Testis (tissue), 3 donors: ENCODE data around the gene RAPGEF5. TPM values are rescaled to one million over a fixed set of nuclear protein-coding genes. Genes with fewer than 3 reads are reported as not detected.

Experiments used
- DNase-seq: peaks from one replicate; pipeline ENCODE4 v3.0.0-alpha.2; 2019
- H3K27ac ChIP-seq, 2 donors: fragments of 200-600 bp; sonication (generic); one replicate each; pipeline ENCODE4 v1.5.1; 2019
- H3K27me3 ChIP-seq: fragments of 200-600 bp; sonication (generic); one replicate; pipeline ENCODE4 v1.5.1; 2019
- H3K36me3 ChIP-seq: fragments of 200-600 bp; sonication (generic); one replicate; pipeline ENCODE4 v1.5.1; 2017; ENCODE audit warnings: low read depth; ENCODE audit errors: missing control alignments
- H3K4me1 ChIP-seq: fragments of 200-600 bp; sonication (generic); one replicate; pipeline ENCODE4 v1.5.1; 2019
- H3K4me3 ChIP-seq, 2 donors: fragments of 200-600 bp; sonication (generic); one replicate each; pipeline ENCODE4 v1.5.1; 2017 to 2019
- H3K9me3 ChIP-seq: fragments of 200-600 bp; sonication (generic); one replicate; pipeline ENCODE4 v1.5.1; 2017
- CTCF ChIP-seq, 3 experiments: fragments of 450-650 bp in 2 of 3; fragments of 200-600 bp in 1 of 3; sonication (generic) in 1 of 3; IDR thresholded peaks; one replicate each; pipeline ENCODE4 v1.5.1; 2016 to 2019; ENCODE audit warnings: antibody characterized with exemption in 3 of 3, mild to moderate bottlenecking in 2 of 3, moderate library complexity in 1 of 3
- POLR2A ChIP-seq: fragments of 450-650 bp; IDR thresholded peaks from one replicate; pipeline ENCODE4 v1.6.1; 2017; ENCODE audit warnings: antibody characterized with exemption, mild to moderate bottlenecking, moderate library complexity
- WGBS, 2 donors: methylation state at CpG; one replicate each; pipeline ENCODE4 v1.1.5; 2018; 5-methylcytosine and 5-hydroxymethylcytosine counted together
- intact Hi-C: fragments of 100-400 bp; cut with DNase I; formaldehyde crosslinking; loops from one replicate; pipeline ENCODE4 v1.15.1; 2023; ENCODE audit warnings: low total_unique reads
- polyA plus RNA-seq: library from polyadenylated mRNA; stranded (reverse); fragments of 350-450 nt; fragmentation: Illumina TruSeq; extraction: RNeasy Lipid Tissue Mini Kit (QIAGEN cat#74804); gene quantifications from one replicate; pipeline ENCODE4 v1.2.3, GENCODE V29; 2014; ENCODE audit warnings: low read depth, low replicate concordance; ENCODE audit not compliant: insufficient read depth
- total RNA-seq, 2 donors: library from RNA; depleted of rRNA; stranded (reverse); fragments of >200 nt; gene quantifications; one replicate each; pipeline ENCODE4 v1.2.3, GENCODE V29; 2016

The RAPGEF5 gene
- total and polyA plus RNA-seq, 3 donors from 2014 or later: 16.8 to 67.5 (median 63.8) TPM

- intact Hi-C loops: no loop called here
- TF ChIP-seq CTCF (IDR thresholded peaks at IDR 0.05): no peak
- TF ChIP-seq POLR2A: no peak
- Histone ChIP-seq H3K4me3 (no peak overlapping the region), H3K36me3 (no peaks in the 10 kb centered on the region), H3K4me1 (no peaks in the 10 kb centered on the region), H3K27ac (no peak overlapping the region), H3K9me3 (no peaks in the 10 kb centered on the region), H3K27me3 (no peaks in the 10 kb centered on the region)
- 46 to 49% methylated on average over 2 of the region's 2 CpGs for WGBS, 2 donors
- no peak for DNase-seq
Observed at GRCh38 chr7:22159341-22159740, 197.6 kb downstream of the RAPGEF5 start.

GRCh38 chr7:22157552-22157951, 199.4 kb downstream of the RAPGEF5 start:
- Histone ChIP-seq H3K9me3 (no peaks in the 10 kb centered on the region), H3K36me3 (no peaks in the 10 kb centered on the region), H3K27ac (no peak overlapping the region), H3K27me3 (no peaks in the 10 kb centered on the region), H3K4me1 (no peaks in the 10 kb centered on the region), H3K4me3 (no peak overlapping the region)
- no peak for DNase-seq
- WGBS, 2 donors: 93 to 96% methylated on average over 9 of the region's 9 CpGs
- intact Hi-C loops: no loop called here
- no peak for TF ChIP-seq POLR2A

GRCh38 chr7:22156205-22156604, 200.7 kb downstream of the RAPGEF5 start:
- intact Hi-C loops: no loop called here
- no peak overlapping the region for H3K27ac ChIP-seq
- H3K9me3 ChIP-seq: no peaks in the 10 kb centered on the region
- H3K4me1 ChIP-seq: no peaks in the 10 kb centered on the region
- no peak overlapping the region for H3K4me3 ChIP-seq
- no peaks in the 10 kb centered on the region for H3K27me3 ChIP-seq
- no peak for TF ChIP-seq POLR2A
- TF ChIP-seq CTCF (IDR thresholded peaks at IDR 0.05): no peak
- DNase-seq: no peak
- no peaks in the 10 kb centered on the region for H3K36me3 ChIP-seq
- 76 to 79% methylated on average over 4 of the region's 4 CpGs for WGBS, 2 donors

- intact Hi-C loops: no loop called here
- H3K4me1 ChIP-seq: no peaks in the 10 kb centered on the region
- TF ChIP-seq POLR2A (no peak), CTCF (IDR thresholded peaks at IDR 0.05) (no peak)
- H3K27ac ChIP-seq: no peak overlapping the region
- H3K4me3 ChIP-seq: no peak overlapping the region
- no peaks in the 10 kb centered on the region for H3K36me3 ChIP-seq
- no peaks in the 10 kb centered on the region for H3K9me3 ChIP-seq
- DNase-seq: no peak
- 46 to 50% methylated on average over 2 of the region's 2 CpGs for WGBS, 2 donors
- H3K27me3 ChIP-seq: no peaks in the 10 kb centered on the region
Observed at GRCh38 chr7:22154143-22154529, 202.8 kb downstream of the RAPGEF5 start.

- H3K9me3 ChIP-seq: no peaks in the 10 kb centered on the region
- no peaks in the 10 kb centered on the region for H3K36me3 ChIP-seq
- 72 to 76% methylated on average over 8 of the region's 8 CpGs for WGBS, 2 donors
- TF ChIP-seq CTCF (IDR thresholded peaks at IDR 0.05) (no peak), POLR2A (no peak)
- H3K27ac ChIP-seq: no peak overlapping the region
- H3K4me3 ChIP-seq: no peak overlapping the region
- intact Hi-C loops: no loop called here
- DNase-seq: no peak
- H3K27me3 ChIP-seq: no peaks in the 10 kb centered on the region
- H3K4me1 ChIP-seq: no peaks in the 10 kb centered on the region
Observed at GRCh38 chr7:22153432-22154142, 203.4 kb downstream of the RAPGEF5 start.
